GM10248 (cell line): ENCODE measurements around the gene GFM1.

ENCODE experiments used
- CTCF ChIA-PET: fragments of 300-600 bp; sonication (Branson Sonifier 250); formaldehyde crosslinking; extraction: SDS; loops from one replicate; lab custom pipeline; 2021; ENCODE audit warnings: antibody characterized with exemption; lab: Yijun Ruan, JAX
- POLR2A ChIA-PET: fragments of 350-650 bp; sonication (Branson Sonifier 250); formaldehyde crosslinking; extraction: SDS; loops from one replicate; lab custom pipeline; 2020; ENCODE audit warnings: antibody characterized with exemption; lab: Yijun Ruan, JAX
- DNase-seq: peaks from one replicate; pipeline ENCODE4 v3.0.0; 2012; ENCODE audit errors: extremely low spot score
- CTCF ChIP-seq: IDR thresholded peaks from 2 replicates; pipeline ENCODE4 v1.5.1; 2012; ENCODE audit warnings: mild to moderate bottlenecking, low read depth; ENCODE audit errors: extremely low read depth, missing control alignments, control extremely low read depth

Gene GFM1

GRCh38 chr3:158658889-158659288, 14.6 kb downstream of the GFM1 start:
- CTCF ChIA-PET = interaction anchor here (0.8 to 7.8 kb wide), 20 partner anchors 11 to 506 kb away, joined by 3 to 125 read pairs (median 5); partner anchors contain the start of genes GFM1, LXN and MFSD1
- no peak for TF ChIP-seq CTCF
- POLR2A ChIA-PET = interaction anchor here (0.6 kb wide), 1 partner anchor 14 kb away, joined by 7 read pairs; the partner anchor contains the start of gene GFM1
- no peak for DNase-seq

- POLR2A ChIA-PET = interaction anchor here (0.6 kb wide), 1 partner anchor 15 kb away, joined by 7 read pairs; the partner anchor contains the start of gene GFM1
- DNase-seq = peak; percentile 54
These were observed 15.3 kb downstream of the GFM1 start for GRCh38 chr3:158659454-158660237.

GRCh38 chr3:158660711-158661110, 16.4 kb downstream of the GFM1 start:
- no peak for TF ChIP-seq CTCF
- ChIA-PET POLR2A (no interaction called here), CTCF (interaction anchor here (0.7 to 7.8 kb wide), 12 partner anchors 10 to 135 kb away, joined by 3 to 125 read pairs (median 6); partner anchors contain the start of genes GFM1 and LXN)
- DNase-seq = no peak

More at GRCh38 chr3:158659454-158660237, 15.3 kb downstream of the GFM1 start:
- peak; percentile 73 for TF ChIP-seq CTCF
- CTCF ChIA-PET = interaction anchor here (0.7 to 7.8 kb wide), 29 partner anchors 11 to 507 kb away, joined by 3 to 125 read pairs (median 4); partner anchors contain the start of genes GFM1, LXN and MFSD1

GRCh38 chr3:158663246-158663645, 18.9 kb downstream of the GFM1 start:
- POLR2A ChIA-PET = no interaction called here
- no peak for TF ChIP-seq CTCF
- no peak for DNase-seq
- CTCF ChIA-PET = interaction anchor here (0.8 to 7.8 kb wide), 6 partner anchors 7 to 132 kb away, joined by 3 to 125 read pairs (median 6); partner anchors contain the start of genes GFM1 and LXN

GRCh38 chr3:158663832-158664231, 19.5 kb downstream of the GFM1 start:
- ChIA-PET CTCF (interaction anchor here (0.8 to 7.8 kb wide), 5 partner anchors 6 to 131 kb away, joined by 3 to 125 read pairs (median 6); partner anchors contain the start of genes GFM1 and LXN), POLR2A (interaction anchor here (1.4 kb wide), 1 partner anchor 9 kb away, joined by 3 read pairs; the partner anchor contains the start of gene LXN)
- no peak for DNase-seq
- TF ChIP-seq CTCF = no peak

- POLR2A ChIA-PET = no interaction called here
- CTCF ChIA-PET = interaction anchor here (1.3 kb wide), 1 partner anchor 11 kb away, joined by 4 read pairs; no protein-coding TSS in a partner anchor
- no peak for TF ChIP-seq CTCF
- DNase-seq = no peak
These were observed 22.1 kb downstream of the GFM1 start for GRCh38 chr3:158666416-158666815.
